ENCODE results near the gene MSX1. TPM values are rescaled to one million over a fixed set of nuclear protein-coding genes. Genes with fewer than 3 reads are reported as not detected.

The MSX1 gene
- total and polyA plus RNA-seq, 2 of the 8 experiments (the other 6 are each of a cell fraction or from before 2014, with no cell fraction given) = 0.47 TPM; not detected in 1

DNA sequence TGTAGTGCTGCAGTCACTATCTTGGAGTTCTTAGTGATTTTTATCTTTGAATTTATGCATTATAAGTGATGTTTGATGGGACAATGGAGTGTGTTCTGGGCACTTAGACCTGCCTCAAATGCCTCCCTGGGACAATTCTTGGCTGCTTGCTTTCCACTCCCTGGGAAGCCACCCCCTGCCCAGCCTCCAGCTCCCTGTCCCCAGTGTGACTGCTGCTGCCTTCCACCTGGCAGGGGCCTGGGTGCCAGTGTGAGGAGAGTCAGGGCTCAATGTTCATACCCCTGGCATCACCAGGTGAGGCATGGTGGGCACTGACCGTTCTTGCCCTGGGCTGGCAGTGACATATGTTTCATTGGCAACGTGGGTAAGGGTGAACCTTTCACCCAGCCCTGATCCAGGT, 14.8 kb downstream of the MSX1 start (continued):
- TF ChIP-seq CHD1 (IDR thresholded peaks at IDR 0.05; ENCODE audit: low read depth, low read length) (no peak), EP300 (IDR thresholded peaks at IDR 0.05; ENCODE audit: borderline replicate concordance in 1 of 2, low read depth in 2 of 2, low read length in 2 of 2) (no peak), TEAD4 (IDR thresholded peaks at IDR 0.05; ENCODE audit: low read depth, low read length) (no peak), HDAC6 (IDR thresholded peaks at IDR 0.05; ENCODE audit: low read depth, low read length) (no peak), TCF12 (IDR thresholded peaks at IDR 0.05; ENCODE audit: low read depth, low read length) (no peak)
- TF ChIP-seq, protein P1, sequence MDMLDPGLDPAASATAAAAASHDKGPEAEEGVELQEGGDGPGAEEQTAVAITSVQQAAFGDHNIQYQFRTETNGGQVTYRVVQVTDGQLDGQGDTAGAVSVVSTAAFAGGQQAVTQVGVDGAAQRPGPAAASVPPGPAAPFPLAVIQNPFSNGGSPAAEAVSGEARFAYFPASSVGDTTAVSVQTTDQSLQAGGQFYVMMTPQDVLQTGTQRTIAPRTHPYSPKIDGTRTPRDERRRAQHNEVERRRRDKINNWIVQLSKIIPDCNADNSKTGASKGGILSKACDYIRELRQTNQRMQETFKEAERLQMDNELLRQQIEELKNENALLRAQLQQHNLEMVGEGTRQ (IDR thresholded peaks at IDR 0.05; ENCODE audit: low read length) = no peak
